DOHH2 (cell line): ENCODE results near the gene TRIM37.

Experiments used
- CTCF ChIP-seq: fragments of 200-600 bp; sonication (generic); IDR thresholded peaks from one replicate; pipeline ENCODE4 v1.5.1; 2014; ENCODE audit warnings: antibody characterized with exemption, mild to moderate bottlenecking, low read depth, low read length; ENCODE audit not compliant: poor library complexity, severe bottlenecking
- EZH2phosphoT487 ChIP-seq: fragments of 200-600 bp; sonication (generic); IDR thresholded peaks from 2 replicates; pipeline ENCODE4 v1.6.1; 2017; ENCODE audit warnings: borderline replicate concordance, mild to moderate bottlenecking, antibody characterized with exemption, low read length, moderate library complexity, mixed read lengths

- no peak for TF ChIP-seq CTCF
- no peak for TF ChIP-seq EZH2phosphoT487
Measured at GRCh38 chr17:59010026-59010425, 96.7 kb downstream of the TRIM37 start.
